Cardiac muscle cell (in vitro differentiated cells and primary cell): ENCODE results near the gene TRPC4. TPM values are rescaled to one million over a fixed set of nuclear protein-coding genes. Genes with fewer than 3 reads are reported as not detected.
A peak's percentile ranks its signal among the peaks of the same experiment; 100 is the strongest.

Source experiments
- DNase-seq, 2 donors: peaks; one replicate each; pipeline versions ENCODE4 v3.0.0 to v3.0.0-alpha.2; 2010 to 2017; ENCODE audit warnings: low read depth in 1 of 2, low spot score in 1 of 2
- H3K27ac ChIP-seq: fragments of 200-600 bp; sonication (generic); 2 replicates; pipeline ENCODE4 v1.5.1; 2016
- H3K27me3 ChIP-seq: fragments of 200-600 bp; sonication (generic); 2 replicates; pipeline ENCODE4 v1.6.0; 2016; ENCODE audit warnings: control low read depth
- H3K36me3 ChIP-seq: fragments of 200-600 bp; sonication (generic); 2 replicates; pipeline ENCODE4 v1.5.1; 2016; ENCODE audit warnings: control low read depth
- H3K4me1 ChIP-seq: fragments of 200-600 bp; sonication (generic); 2 replicates; pipeline ENCODE4 v1.8.1; 2017; ENCODE audit warnings: low read depth, mild to moderate bottlenecking, mixed run types
- H3K4me3 ChIP-seq: fragments of 200-600 bp; sonication (generic); 2 replicates; pipeline ENCODE4 v1.5.1; 2016; ENCODE audit warnings: mild to moderate bottlenecking
- H3K9me3 ChIP-seq: fragments of 200-600 bp; sonication (generic); 2 replicates; pipeline ENCODE4 v1.5.1; 2017; ENCODE audit warnings: low read depth, mild to moderate bottlenecking, control low read depth
- polyA plus RNA-seq: library from polyadenylated mRNA; unstranded; fragments of >200 nt; fragmentation: Nextera tagmentation; extraction: Ambion mirVana; gene quantifications from 2 replicates; pipeline ENCODE4 v1.2.1, GENCODE V29; 2016
- total RNA-seq: library from RNA; depleted of rRNA; stranded (reverse); fragments of >200 nt; gene quantifications from 2 replicates; pipeline ENCODE4 v1.2.3, GENCODE V29; 2016
- TF ChIP-seq, protein P1 (sequence below): IDR thresholded peaks from 2 replicates; pipeline ENCODE4 v1.5.1; 2012; ENCODE audit warnings: low read depth, mild to moderate bottlenecking, low read length

The TRPC4 gene
- total and polyA plus RNA-seq, 2 experiments from 2014 or later, result 0.09 to 0.28 TPM

DNA sequence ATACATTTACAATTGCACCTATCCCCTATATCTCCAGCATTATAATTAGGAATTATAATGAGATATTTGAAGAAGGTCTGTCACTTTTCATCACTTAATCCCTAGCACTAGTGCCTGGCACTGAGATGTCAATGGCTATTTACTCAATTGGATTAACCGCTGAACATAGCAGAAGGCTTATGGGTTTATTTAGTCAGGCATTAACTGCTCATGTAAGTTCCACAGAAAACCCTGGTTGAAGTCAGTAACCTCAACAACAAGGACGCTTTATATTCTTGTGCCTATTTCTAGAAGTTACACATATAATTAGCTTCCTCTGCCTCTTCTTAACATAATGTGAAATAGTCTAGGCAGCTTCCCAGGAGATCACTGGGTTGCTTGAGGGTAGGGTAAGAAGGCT lies 163.5 kb downstream of the TRPC4 start:
- TF ChIP-seq, protein P1, sequence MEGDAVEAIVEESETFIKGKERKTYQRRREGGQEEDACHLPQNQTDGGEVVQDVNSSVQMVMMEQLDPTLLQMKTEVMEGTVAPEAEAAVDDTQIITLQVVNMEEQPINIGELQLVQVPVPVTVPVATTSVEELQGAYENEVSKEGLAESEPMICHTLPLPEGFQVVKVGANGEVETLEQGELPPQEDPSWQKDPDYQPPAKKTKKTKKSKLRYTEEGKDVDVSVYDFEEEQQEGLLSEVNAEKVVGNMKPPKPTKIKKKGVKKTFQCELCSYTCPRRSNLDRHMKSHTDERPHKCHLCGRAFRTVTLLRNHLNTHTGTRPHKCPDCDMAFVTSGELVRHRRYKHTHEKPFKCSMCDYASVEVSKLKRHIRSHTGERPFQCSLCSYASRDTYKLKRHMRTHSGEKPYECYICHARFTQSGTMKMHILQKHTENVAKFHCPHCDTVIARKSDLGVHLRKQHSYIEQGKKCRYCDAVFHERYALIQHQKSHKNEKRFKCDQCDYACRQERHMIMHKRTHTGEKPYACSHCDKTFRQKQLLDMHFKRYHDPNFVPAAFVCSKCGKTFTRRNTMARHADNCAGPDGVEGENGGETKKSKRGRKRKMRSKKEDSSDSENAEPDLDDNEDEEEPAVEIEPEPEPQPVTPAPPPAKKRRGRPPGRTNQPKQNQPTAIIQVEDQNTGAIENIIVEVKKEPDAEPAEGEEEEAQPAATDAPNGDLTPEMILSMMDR, result no peak
- no peaks in the 10 kb centered on the region for H3K36me3 ChIP-seq
- no peak overlapping the region for H3K4me3 ChIP-seq
- no peaks in the 10 kb centered on the region for H3K9me3 ChIP-seq
- no peaks in the 10 kb centered on the region for H3K27me3 ChIP-seq
- no peak overlapping the region for H3K27ac ChIP-seq
- DNase-seq, result no peak
- H3K4me1 ChIP-seq, result no peaks in the 10 kb centered on the region

DNA sequence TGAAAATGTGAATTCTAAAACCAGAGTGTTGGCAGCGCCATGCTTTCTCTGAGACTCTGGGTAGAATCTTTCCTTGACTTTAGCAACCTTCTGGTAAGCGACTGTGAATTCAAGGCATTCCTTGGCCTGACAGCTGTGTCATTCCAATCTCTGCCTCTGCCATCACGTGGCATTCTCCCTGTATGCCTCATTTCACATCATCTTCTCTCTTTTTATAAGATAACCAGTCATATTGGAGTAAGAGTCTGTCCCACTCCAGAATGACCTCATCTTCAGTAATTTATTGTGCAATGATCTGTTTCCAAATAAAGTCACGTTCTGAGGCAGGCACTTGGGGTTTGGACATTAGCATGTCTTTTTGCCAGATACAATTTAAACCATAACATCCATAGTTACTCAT lies 167.6 kb downstream of the TRPC4 start:
- Histone ChIP-seq H3K27me3 (no peaks in the 10 kb centered on the region), H3K9me3 (no peaks in the 10 kb centered on the region), H3K4me3 (no peak overlapping the region), H3K36me3 (no peaks in the 10 kb centered on the region), H3K4me1 (no peaks in the 10 kb centered on the region), H3K27ac (no peak overlapping the region)
- DNase-seq, result peak in 1 of 2 donors; percentile 96
- TF ChIP-seq, protein P1, result no peak

DNA sequence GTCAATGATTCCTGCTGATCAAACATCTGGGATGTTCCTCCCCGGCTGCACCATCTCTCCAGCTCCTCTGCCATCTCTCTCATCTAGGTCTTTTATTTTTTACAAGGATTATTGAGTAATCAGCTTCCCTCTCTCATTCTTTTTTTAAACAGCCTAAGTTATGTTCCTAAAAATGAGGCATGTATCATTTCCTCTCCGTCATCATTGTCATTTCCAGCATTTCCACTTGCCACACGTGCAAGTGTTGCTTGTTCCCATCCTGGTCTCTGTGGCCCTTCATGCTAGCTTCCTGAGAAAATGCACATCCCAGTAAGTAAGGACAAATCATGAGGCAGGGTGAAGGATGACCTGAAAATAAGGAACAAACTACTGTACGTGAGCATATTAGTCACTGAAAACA lies 168.3 kb downstream of the TRPC4 start:
- Histone ChIP-seq H3K27ac (no peak overlapping the region), H3K9me3 (no peaks in the 10 kb centered on the region), H3K4me1 (no peaks in the 10 kb centered on the region), H3K27me3 (no peaks in the 10 kb centered on the region), H3K36me3 (no peaks in the 10 kb centered on the region), H3K4me3 (no peak overlapping the region)
- TF ChIP-seq, protein P1, result no peak
- DNase-seq, result peak in 1 of 2 donors; percentile 84

DNA sequence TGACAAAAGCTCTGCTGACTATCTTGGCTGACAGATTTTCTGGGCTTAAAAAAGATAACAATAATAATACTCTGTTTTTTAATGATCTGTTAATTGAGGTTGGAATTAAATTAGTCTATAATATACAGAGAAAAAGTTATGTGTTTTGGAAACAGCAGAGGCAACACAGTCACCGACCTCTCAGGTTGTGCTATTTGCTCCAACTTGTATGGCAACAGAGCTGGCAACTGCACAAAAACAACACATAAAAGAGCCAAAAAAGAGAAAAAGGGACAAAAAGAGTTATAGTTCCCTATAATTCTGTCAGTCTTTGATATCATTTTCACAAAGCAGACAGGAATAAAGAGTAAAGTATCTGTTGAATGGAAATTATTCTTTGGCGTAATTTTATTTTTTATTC lies 168.7 kb downstream of the TRPC4 start:
- peak in 1 of 2 donors; percentile 57 for DNase-seq
- Histone ChIP-seq H3K4me1 (no peaks in the 10 kb centered on the region), H3K4me3 (no peak overlapping the region), H3K27me3 (no peaks in the 10 kb centered on the region), H3K27ac (no peak overlapping the region), H3K9me3 (no peaks in the 10 kb centered on the region), H3K36me3 (no peaks in the 10 kb centered on the region)
- TF ChIP-seq, protein P1, result no peak

DNA sequence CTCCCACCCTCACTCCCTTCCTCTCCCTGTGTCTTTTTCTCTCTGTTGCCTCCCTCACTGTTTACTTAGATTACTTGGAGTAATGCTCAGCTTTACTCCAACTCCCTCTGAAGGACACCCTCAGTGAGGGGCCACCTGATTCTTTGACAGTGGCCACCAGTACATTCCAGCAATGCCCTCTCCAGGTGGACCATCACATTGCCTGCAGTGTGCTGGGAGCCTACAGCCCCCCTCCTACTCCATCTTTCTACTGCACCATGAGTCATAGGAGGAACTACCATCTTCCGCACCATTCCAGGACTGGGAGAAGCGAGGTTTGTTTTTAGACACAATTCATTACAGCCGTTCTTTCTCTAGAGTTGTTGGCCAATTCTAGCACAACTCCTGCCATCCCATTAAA lies 174.4 kb downstream of the TRPC4 start:
- Histone ChIP-seq H3K36me3 (no peaks in the 10 kb centered on the region), H3K27me3 (no peaks in the 10 kb centered on the region), H3K4me3 (no peak overlapping the region), H3K4me1 (no peaks in the 10 kb centered on the region), H3K9me3 (no peaks in the 10 kb centered on the region), H3K27ac (no peak overlapping the region)
- TF ChIP-seq, protein P1, result no peak
- DNase-seq, result no peak

DNA sequence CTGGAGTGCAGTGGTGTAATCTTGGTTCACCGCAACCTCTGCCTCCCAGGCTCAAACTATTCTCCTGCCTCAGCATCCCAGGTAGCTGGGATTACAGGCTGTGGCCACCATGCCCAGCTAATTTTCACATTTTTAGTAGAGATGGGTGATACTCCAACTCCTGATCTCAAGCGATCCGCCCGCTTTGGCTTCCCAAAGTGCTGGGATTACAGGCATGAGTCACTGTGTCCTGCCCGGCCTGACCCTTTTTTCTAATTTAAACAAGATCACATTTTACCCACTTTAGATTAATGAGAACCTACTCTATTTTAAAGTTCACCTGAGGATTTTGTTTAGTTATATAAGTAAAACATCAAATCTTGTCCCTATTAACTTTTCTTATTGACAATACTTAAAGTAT lies 179.2 kb downstream of the TRPC4 start:
- H3K4me1 ChIP-seq, result no peaks in the 10 kb centered on the region
- H3K36me3 ChIP-seq, result no peaks in the 10 kb centered on the region
- H3K4me3 ChIP-seq, result no peak overlapping the region
- no peak for DNase-seq
- TF ChIP-seq, protein P1, result no peak
- H3K9me3 ChIP-seq, result no peaks in the 10 kb centered on the region
- H3K27me3 ChIP-seq, result no peaks in the 10 kb centered on the region
- no peak overlapping the region for H3K27ac ChIP-seq
